A673 (cell line): ENCODE data around the gene BCL3. TPM values are rescaled to one million over a fixed set of nuclear protein-coding genes. Genes with fewer than 3 reads are reported as not detected.
A peak's percentile ranks its signal among the peaks of the same experiment; 100 is the strongest.

Experiments used
- BruUV-seq: library from RNA; stranded (reverse); fragments of 400-500 nt; replicated peaks from 2 replicates; lab custom pipeline; 2021; lab: Mats Ljungman, UMichigan
- CTCF ChIA-PET: fragments of 300-600 bp; sonication (Branson Sonifier 250); formaldehyde crosslinking; loops from one replicate; lab custom pipeline; 2022; ENCODE audit warnings: antibody characterized with exemption; lab: Charles Lee
- POLR2A ChIA-PET: fragments of 300-600 bp; sonication (Branson Sonifier 250); formaldehyde crosslinking; loops from one replicate; lab custom pipeline; 2022; ENCODE audit warnings: antibody characterized with exemption; ENCODE audit not compliant: low non-redundant PET; lab: Charles Lee
- DNase-seq: peaks from one replicate; pipeline ENCODE4 v3.0.0-alpha.2; 2015; ENCODE audit warnings: low spot score
- H3K27ac ChIP-seq: fragments of 200-600 bp; sonication (generic); 2 replicates; pipeline ENCODE4 v1.5.1; 2016; ENCODE audit warnings: mixed run types, low read depth, mild to moderate bottlenecking, mixed read lengths, antibody characterized with exemption, low read length; ENCODE audit not compliant: poor library complexity, severe bottlenecking
- H3K27me3 ChIP-seq: fragments of 200-600 bp; sonication (generic); replicated peaks from 2 replicates; pipeline ENCODE4 v1.6.1; 2017; ENCODE audit warnings: mixed run types, low read depth, mild to moderate bottlenecking, mixed read lengths, antibody characterized with exemption, low read length; ENCODE audit not compliant: insufficient read depth, poor library complexity
- H3K36me3 ChIP-seq: fragments of 200-600 bp; sonication (generic); 2 replicates; pipeline ENCODE4 v1.6.1; 2016; ENCODE audit warnings: mixed run types, mild to moderate bottlenecking, mixed read lengths, antibody characterized with exemption, low read length; ENCODE audit not compliant: insufficient read depth, poor library complexity, severe bottlenecking
- H3K4me1 ChIP-seq: fragments of 200-600 bp; sonication (generic); 2 replicates; pipeline ENCODE4 v1.6.1; 2017; ENCODE audit warnings: mixed run types, mild to moderate bottlenecking, mixed read lengths, antibody characterized with exemption, low read length; ENCODE audit not compliant: insufficient read depth, poor library complexity, severe bottlenecking
- H3K4me3 ChIP-seq: fragments of 200-600 bp; sonication (generic); 2 replicates; pipeline ENCODE4 v1.5.1; 2016; ENCODE audit warnings: low read depth, mixed run types, mild to moderate bottlenecking, mixed read lengths, low read length; ENCODE audit not compliant: poor library complexity, severe bottlenecking
- H3K9me3 ChIP-seq: fragments of 200-600 bp; sonication (generic); 2 replicates; pipeline ENCODE4 v1.6.1; 2016; ENCODE audit warnings: mixed run types, low read depth, mild to moderate bottlenecking, mixed read lengths, antibody characterized with exemption, low read length; ENCODE audit not compliant: poor library complexity, severe bottlenecking
- CTCF ChIP-seq: fragments of 300-800, 200-600 bp; sonication (generic); conservative IDR thresholded peaks from 2 replicates; pipeline ENCODE4 v1.5.1; 2017; ENCODE audit warnings: low read depth, mild to moderate bottlenecking, antibody characterized with exemption, low read length, moderate library complexity, mixed read lengths
- EZH2 ChIP-seq: fragments of 200-600 bp; sonication (generic); IDR thresholded peaks from 2 replicates; pipeline ENCODE4 v1.6.1; 2017; ENCODE audit warnings: borderline replicate concordance, low read depth, mild to moderate bottlenecking, mixed read lengths, antibody characterized with exemption, low read length; ENCODE audit not compliant: poor library complexity, severe bottlenecking
- intact Hi-C: fragments of 100-400 bp; cut with micrococcal nuclease; formaldehyde crosslinking; loops from one replicate; pipeline ENCODE4 v1.10.0; 2022; ENCODE audit not compliant: unreplicated experiment
- total RNA-seq: library from RNA; stranded (reverse); gene quantifications from 2 replicates; pipeline ENCODE4 v1.2.3, GENCODE V29; 2021

Gene BCL3
- total RNA-seq, 1 experiment from 2014 or later, result 6.6 TPM

GRCh38 chr19:44758596-44758995 is 10.1 kb downstream of the BCL3 start:
- no peaks in the 10 kb centered on the region for H3K36me3 ChIP-seq
- no peaks in the 10 kb centered on the region for H3K27me3 ChIP-seq
- BruUV-seq, result no TSS peak
- intact Hi-C loops, result no loop called here
- no peak for DNase-seq
- no peak overlapping the region for H3K27ac ChIP-seq
- peak overlapping the region; percentile 48 for H3K4me3 ChIP-seq
- ChIA-PET POLR2A (no interaction called here), CTCF (no interaction called here)
- no peaks in the 10 kb centered on the region for H3K9me3 ChIP-seq
- TF ChIP-seq EZH2, result no peak
- TF ChIP-seq CTCF, result no peak
- peaks cover 18% of the 10 kb centered on the region for H3K4me1 ChIP-seq

- no peaks in the 10 kb centered on the region for H3K27me3 ChIP-seq
- H3K27ac ChIP-seq, result no peak overlapping the region
- intact Hi-C loops, result no loop called here
- H3K4me1 ChIP-seq, result peaks cover 12% of the 10 kb centered on the region
- no peak for DNase-seq
- POLR2A ChIA-PET, result no interaction called here
- CTCF ChIA-PET, result no interaction called here
- TF ChIP-seq CTCF, result no peak
- TF ChIP-seq EZH2, result no peak
- no peaks in the 10 kb centered on the region for H3K36me3 ChIP-seq
- no peak overlapping the region for H3K4me3 ChIP-seq
- BruUV-seq, result no TSS peak
- H3K9me3 ChIP-seq, result no peaks in the 10 kb centered on the region
Measured at GRCh38 chr19:44759083-44759804, 10.7 kb downstream of the BCL3 start.

GRCh38 chr19:44762038-44762437 is 13.5 kb downstream of the BCL3 start:
- ChIA-PET POLR2A (no interaction called here), CTCF (interaction anchor here (0.6 kb wide), 1 partner anchor 191 kb away, joined by 4 read pairs; no protein-coding TSS in a partner anchor)
- Histone ChIP-seq H3K36me3 (no peaks in the 10 kb centered on the region), H3K27ac (no peak overlapping the region), H3K4me3 (no peak overlapping the region), H3K27me3 (no peaks in the 10 kb centered on the region), H3K9me3 (no peaks in the 10 kb centered on the region), H3K4me1 (peaks cover 2% of the 10 kb centered on the region)
- BruUV-seq, result no TSS peak
- TF ChIP-seq EZH2, result no peak
- TF ChIP-seq CTCF, result no peak
- intact Hi-C loops, result no loop called here
- DNase-seq, result no peak
